ENCODE results near the gene CXCR5.

The CXCR5 gene

DNA sequence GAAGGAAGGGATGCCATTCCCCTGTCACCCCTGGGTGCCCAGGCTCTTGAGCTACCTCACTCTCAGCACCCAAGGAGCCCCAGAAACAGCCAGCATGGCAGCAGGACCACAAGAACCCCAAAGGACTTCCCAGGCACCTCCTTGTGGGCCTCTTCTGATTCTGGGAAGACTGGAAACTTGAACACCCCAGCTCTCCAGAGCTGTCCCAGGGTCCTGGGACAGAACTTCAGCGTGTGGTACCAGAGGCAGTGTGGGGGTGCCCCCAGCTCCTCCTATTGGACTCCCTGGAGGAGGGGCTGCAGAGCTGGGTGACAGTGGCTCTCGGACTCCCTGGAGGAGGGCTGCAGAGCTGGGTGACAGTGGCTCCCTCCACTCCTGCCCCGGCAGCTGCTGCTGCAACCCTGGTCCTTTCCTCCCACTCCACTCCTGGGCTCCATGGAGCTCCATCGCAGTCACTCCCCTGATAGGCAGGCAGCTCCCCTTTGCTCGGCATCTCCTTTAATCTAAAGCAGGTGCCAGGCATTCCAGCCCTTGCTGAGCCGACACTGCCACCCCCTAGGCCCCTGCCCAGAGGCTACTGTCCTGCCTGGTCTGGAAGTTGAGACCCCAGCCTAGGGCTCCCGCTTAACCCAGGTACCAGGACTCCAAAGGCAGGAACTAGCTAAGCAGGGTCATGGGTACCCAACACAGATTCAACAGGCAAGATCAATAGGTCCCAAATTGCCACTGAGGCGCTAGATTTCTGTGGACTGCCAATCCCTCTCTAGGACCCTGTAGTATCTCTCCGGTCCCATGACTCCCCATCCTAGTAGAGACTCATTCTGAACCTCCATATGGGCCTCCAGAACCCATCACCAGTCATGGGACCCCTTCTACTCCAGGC is 39.3 kb downstream of the CXCR5 start:
- TF ChIP-seq, protein P1, sequence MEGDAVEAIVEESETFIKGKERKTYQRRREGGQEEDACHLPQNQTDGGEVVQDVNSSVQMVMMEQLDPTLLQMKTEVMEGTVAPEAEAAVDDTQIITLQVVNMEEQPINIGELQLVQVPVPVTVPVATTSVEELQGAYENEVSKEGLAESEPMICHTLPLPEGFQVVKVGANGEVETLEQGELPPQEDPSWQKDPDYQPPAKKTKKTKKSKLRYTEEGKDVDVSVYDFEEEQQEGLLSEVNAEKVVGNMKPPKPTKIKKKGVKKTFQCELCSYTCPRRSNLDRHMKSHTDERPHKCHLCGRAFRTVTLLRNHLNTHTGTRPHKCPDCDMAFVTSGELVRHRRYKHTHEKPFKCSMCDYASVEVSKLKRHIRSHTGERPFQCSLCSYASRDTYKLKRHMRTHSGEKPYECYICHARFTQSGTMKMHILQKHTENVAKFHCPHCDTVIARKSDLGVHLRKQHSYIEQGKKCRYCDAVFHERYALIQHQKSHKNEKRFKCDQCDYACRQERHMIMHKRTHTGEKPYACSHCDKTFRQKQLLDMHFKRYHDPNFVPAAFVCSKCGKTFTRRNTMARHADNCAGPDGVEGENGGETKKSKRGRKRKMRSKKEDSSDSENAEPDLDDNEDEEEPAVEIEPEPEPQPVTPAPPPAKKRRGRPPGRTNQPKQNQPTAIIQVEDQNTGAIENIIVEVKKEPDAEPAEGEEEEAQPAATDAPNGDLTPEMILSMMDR (conservative IDR thresholded peaks at IDR 0.05; ENCODE audit: low read depth, low read length) = no peak
- no peak for DNase-seq (ENCODE audit: low read depth)
- peak overlapping the region; percentile 98 for H3K4me3 ChIP-seq (ENCODE audit: low read depth, low read length)

GRCh38 chr11:118923721-118924587 is 40.3 kb downstream of the CXCR5 start:
- TF ChIP-seq, protein P1 (conservative IDR thresholded peaks at IDR 0.05; ENCODE audit: low read depth, low read length) = no peak
- no peak for DNase-seq (ENCODE audit: low read depth)
- H3K4me3 ChIP-seq (ENCODE audit: low read depth, low read length) = peak overlapping the region; percentile 98

- peak overlapping the region; percentile 98 for H3K4me3 ChIP-seq (ENCODE audit: low read depth, low read length)
- DNase-seq (ENCODE audit: low read depth) = peak; percentile 53
- TF ChIP-seq, protein P1 (conservative IDR thresholded peaks at IDR 0.05; ENCODE audit: low read depth, low read length) = no peak
Observed at GRCh38 chr11:118924591-118925585, 41.2 kb downstream of the CXCR5 start.

- TF ChIP-seq, protein P1 (conservative IDR thresholded peaks at IDR 0.05; ENCODE audit: low read depth, low read length) = no peak
- no peak for DNase-seq (ENCODE audit: low read depth)
- peak overlapping the region; percentile 78 for H3K4me3 ChIP-seq (ENCODE audit: low read depth, low read length)
Observed at GRCh38 chr11:118927554-118928100, 43.9 kb downstream of the CXCR5 start.

- peak; percentile 94 for DNase-seq (ENCODE audit: low read depth)
- TF ChIP-seq, protein P1 (conservative IDR thresholded peaks at IDR 0.05; ENCODE audit: low read depth, low read length) = peak; percentile 94
- peak overlapping the region; percentile 78 for H3K4me3 ChIP-seq (ENCODE audit: low read depth, low read length)
Observed at GRCh38 chr11:118928101-118928869, 44.6 kb downstream of the CXCR5 start.
